Measurements from ENCODE around the gene IFIT5. TPM values are rescaled to one million over a fixed set of nuclear protein-coding genes. Genes with fewer than 3 reads are reported as not detected.
"Not testable (repeated sequence)": the region's sequence is repeated elsewhere in the genome, so short reads cannot be mapped to it uniquely, and the experiment has no call there.

The IFIT5 gene
- total RNA-seq, 2 donors from 2014 or later, result 11.5 TPM

DNA sequence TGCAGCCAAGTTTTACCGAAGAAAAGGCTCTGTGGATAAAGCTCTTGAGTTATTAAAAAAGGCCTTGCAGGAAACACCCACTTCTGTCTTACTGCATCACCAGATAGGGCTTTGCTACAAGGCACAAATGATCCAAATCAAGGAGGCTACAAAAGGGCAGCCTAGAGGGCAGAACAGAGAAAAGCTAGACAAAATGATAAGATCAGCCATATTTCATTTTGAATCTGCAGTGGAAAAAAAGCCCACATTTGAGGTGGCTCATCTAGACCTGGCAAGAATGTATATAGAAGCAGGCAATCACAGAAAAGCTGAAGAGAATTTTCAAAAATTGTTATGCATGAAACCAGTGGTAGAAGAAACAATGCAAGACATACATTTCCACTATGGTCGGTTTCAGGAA is 11.3 kb upstream of the IFIT5 start:
- intact Hi-C loops (cut with DNase I), result no loop called here
- no peaks in the 10 kb centered on the region for H3K4me1 ChIP-seq (replicated peaks)
- H3K4me3 ChIP-seq, result no peak overlapping the region
- TF ChIP-seq, protein P1, sequence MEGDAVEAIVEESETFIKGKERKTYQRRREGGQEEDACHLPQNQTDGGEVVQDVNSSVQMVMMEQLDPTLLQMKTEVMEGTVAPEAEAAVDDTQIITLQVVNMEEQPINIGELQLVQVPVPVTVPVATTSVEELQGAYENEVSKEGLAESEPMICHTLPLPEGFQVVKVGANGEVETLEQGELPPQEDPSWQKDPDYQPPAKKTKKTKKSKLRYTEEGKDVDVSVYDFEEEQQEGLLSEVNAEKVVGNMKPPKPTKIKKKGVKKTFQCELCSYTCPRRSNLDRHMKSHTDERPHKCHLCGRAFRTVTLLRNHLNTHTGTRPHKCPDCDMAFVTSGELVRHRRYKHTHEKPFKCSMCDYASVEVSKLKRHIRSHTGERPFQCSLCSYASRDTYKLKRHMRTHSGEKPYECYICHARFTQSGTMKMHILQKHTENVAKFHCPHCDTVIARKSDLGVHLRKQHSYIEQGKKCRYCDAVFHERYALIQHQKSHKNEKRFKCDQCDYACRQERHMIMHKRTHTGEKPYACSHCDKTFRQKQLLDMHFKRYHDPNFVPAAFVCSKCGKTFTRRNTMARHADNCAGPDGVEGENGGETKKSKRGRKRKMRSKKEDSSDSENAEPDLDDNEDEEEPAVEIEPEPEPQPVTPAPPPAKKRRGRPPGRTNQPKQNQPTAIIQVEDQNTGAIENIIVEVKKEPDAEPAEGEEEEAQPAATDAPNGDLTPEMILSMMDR (IDR thresholded peaks at IDR 0.05), result no peak
- no peak for TF ChIP-seq POLR2AphosphoS5 (IDR thresholded peaks at IDR 0.05)
- no peak for TF ChIP-seq POLR2A (IDR thresholded peaks at IDR 0.05)
- no peaks in the 10 kb centered on the region for H3K9me3 ChIP-seq
- WGBS, result 91% methylated on average over 2 of the region's 2 CpGs
- H3K27ac ChIP-seq, result no peak overlapping the region
- no peak for DNase-seq (ENCODE audit: low spot score)
- H3K27me3 ChIP-seq (replicated peaks; ENCODE audit: insufficient read depth), result no peaks in the 10 kb centered on the region
- no peaks in the 10 kb centered on the region for H3K36me3 ChIP-seq

DNA sequence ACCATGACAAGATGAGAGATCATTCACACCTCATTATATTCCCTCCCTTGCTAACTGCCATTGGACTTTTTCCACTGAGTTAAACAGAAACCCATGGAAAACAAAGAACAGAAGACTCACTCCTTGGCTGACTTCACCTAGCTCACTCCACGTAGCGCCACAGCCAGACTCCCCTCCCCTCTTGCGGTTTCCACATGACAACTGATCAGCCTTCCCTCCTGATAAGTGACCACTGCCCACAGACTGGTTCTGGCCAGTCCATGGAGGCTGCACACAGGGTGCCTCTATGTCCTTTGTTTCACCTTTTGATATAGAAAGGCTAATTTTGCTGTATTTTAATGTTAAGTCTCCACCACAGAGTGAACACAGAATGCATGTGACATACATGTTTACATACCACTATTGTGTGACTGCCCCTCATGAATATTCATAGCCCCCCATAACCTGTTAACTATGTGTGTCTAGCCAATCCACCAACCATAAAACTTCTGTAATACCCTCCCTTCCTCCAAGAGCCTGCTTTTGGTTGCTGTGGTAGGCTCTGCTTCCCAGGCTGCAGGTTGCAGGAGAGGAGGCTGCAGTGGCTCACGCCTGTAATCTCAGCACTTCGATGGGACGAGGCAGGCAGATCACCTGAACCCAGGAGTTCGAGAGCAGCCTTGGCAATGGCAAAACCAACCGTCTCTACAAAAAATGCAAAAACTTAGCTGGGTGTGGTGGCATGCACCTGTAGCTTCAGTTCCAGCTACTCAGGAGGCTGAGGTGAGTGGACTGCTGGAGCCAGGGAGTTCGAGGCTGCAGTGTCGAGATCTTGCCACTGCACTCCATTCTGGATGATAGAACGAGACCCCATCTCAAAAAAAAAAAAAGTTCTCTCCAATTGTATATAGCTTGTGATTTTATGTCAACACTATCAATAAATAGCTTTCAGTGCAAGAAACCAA is 10.0 kb upstream of the IFIT5 start:
- Histone ChIP-seq H3K4me3 (no peak overlapping the region), H3K27me3 (replicated peaks; ENCODE audit: insufficient read depth) (no peaks in the 10 kb centered on the region), H3K9me3 (no peaks in the 10 kb centered on the region), H3K27ac (no peak overlapping the region), H3K4me1 (replicated peaks) (no peaks in the 10 kb centered on the region), H3K36me3 (no peaks in the 10 kb centered on the region)
- WGBS, result 73% methylated on average over 11 of the region's 11 CpGs
- DNase-seq (ENCODE audit: low spot score), result no peak
- intact Hi-C loops (cut with DNase I), result no loop called here
- no peak for TF ChIP-seq POLR2A (IDR thresholded peaks at IDR 0.05)
- TF ChIP-seq, protein P1 (IDR thresholded peaks at IDR 0.05), result no peak
- TF ChIP-seq POLR2AphosphoS5 (IDR thresholded peaks at IDR 0.05), result no peak

DNA sequence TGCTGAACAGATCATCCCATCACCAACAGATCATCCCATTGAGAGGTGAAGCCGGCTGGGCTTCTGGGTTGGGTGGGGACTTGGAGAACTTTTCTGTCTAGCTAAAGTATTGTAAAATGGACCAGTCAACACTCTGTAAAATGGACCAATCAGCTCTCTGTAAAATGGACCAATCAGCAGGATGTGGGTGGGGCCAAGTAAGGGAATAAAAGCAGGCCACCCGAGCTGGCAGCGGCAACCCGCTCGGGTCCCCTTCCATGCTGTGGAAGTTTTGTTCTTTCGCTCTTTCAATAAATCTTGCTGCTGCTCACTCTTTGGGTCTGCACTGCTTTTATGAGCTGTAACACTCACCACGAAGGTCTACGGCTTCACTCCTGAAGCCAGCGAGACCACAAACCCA is 8.2 kb upstream of the IFIT5 start:
- H3K4me3 ChIP-seq; DNase-seq (ENCODE audit: low spot score); H3K4me1 ChIP-seq (replicated peaks); H3K9me3 ChIP-seq; H3K36me3 ChIP-seq; intact Hi-C loops (cut with DNase I); H3K27me3 ChIP-seq (replicated peaks; ENCODE audit: insufficient read depth); H3K27ac ChIP-seq: not testable (repeated sequence)
- 95% methylated on average over 9 of the region's 9 CpGs for WGBS

DNA sequence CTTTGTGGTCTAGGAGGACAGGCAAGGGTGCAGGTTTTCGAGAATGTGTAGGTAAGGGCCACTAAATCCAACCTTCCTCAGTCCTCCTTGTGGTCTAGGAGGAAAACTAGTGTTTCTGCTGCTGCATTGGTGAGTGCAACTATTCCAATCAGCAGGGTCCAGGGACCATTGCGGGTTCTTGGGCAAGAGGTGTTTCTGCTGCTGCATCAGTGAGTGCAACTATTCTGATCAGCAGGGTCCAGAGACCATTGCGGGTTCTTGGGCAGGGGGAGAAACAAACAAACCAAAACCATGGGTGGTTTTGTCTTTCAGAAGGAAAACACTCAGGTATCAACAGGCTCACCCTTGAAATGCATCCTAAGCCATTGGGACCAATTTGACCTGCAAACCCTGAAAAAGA is 6.6 kb upstream of the IFIT5 start:
- WGBS, result 93% methylated on average over 3 of the region's 3 CpGs
- H3K36me3 ChIP-seq; H3K27ac ChIP-seq; H3K4me3 ChIP-seq; H3K4me1 ChIP-seq (replicated peaks); intact Hi-C loops (cut with DNase I); H3K27me3 ChIP-seq (replicated peaks; ENCODE audit: insufficient read depth); H3K9me3 ChIP-seq; DNase-seq (ENCODE audit: low spot score): not testable (repeated sequence)

DNA sequence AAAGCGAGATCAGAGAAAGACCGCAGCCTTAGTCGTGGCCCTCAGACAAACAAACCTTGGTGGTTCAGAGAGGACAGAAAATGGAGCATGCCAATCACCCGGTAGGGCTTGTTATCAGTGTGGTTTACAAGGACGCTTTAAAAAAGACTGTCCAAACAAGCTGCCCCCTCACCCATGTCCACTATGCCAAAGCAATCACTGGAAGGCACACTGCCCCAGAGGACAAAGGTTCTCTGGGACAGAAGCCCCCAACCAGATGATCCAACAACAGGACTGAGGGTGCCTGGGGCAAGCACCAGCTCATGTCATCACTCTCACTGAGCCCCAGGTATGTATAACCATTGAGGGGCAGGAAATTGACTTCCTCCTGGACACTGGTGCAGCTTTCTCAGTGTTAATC is 5.1 kb upstream of the IFIT5 start:
- H3K36me3 ChIP-seq; intact Hi-C loops (cut with DNase I); H3K27me3 ChIP-seq (replicated peaks; ENCODE audit: insufficient read depth); DNase-seq (ENCODE audit: low spot score); H3K4me1 ChIP-seq (replicated peaks); H3K9me3 ChIP-seq; H3K4me3 ChIP-seq; H3K27ac ChIP-seq: not testable (repeated sequence)
- 85% methylated on average over 5 of the region's 5 CpGs for WGBS

DNA sequence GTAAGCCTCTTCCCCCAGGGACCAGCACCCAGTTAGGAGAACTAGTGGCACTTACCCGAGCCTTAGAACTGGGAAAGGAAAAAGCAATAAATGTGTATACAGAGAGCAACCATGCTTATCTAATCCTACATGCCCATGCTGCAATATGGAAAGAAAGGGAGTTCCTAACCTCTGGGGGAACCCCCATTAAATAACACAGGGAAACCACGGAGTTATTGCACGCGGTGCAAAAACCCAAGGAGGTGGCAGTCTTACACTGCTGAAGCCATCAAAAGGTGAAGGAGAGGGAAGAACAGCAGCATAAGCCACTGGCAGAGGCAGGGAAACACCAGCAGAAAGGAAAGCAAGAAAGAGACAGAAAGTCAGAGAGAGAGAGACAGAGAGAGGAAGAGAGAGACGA is 3.8 kb upstream of the IFIT5 start:
- H3K27ac ChIP-seq; H3K4me1 ChIP-seq (replicated peaks); H3K9me3 ChIP-seq; H3K4me3 ChIP-seq; H3K36me3 ChIP-seq; intact Hi-C loops (cut with DNase I); DNase-seq (ENCODE audit: low spot score); H3K27me3 ChIP-seq (replicated peaks; ENCODE audit: insufficient read depth): not testable (repeated sequence)
- WGBS, result 95% methylated on average over 5 of the region's 5 CpGs

DNA sequence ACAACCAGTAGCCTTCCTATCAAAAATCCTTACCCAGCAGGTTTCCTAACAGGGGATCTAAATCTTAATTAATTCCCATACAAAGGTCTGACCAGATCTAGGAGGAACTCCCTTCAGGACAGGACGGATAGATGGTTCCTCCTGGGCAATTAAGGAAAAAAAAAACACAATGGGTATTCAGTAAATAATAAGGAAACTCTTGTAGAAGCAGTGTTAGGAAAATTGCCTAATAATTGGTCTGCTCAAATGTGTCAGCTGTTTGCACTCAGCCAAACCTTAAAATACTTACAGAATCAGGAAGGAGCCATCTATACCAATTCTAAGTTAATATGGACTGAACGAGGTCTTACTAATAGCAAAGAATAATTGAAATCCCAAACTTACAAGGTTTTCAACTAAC is 3.2 kb upstream of the IFIT5 start:
- H3K27ac ChIP-seq; intact Hi-C loops (cut with DNase I); H3K4me3 ChIP-seq; H3K4me1 ChIP-seq (replicated peaks); H3K27me3 ChIP-seq (replicated peaks; ENCODE audit: insufficient read depth); H3K9me3 ChIP-seq; H3K36me3 ChIP-seq; DNase-seq (ENCODE audit: low spot score): not testable (repeated sequence)
- WGBS, result 73% methylated on average over 2 of the region's 2 CpGs

DNA sequence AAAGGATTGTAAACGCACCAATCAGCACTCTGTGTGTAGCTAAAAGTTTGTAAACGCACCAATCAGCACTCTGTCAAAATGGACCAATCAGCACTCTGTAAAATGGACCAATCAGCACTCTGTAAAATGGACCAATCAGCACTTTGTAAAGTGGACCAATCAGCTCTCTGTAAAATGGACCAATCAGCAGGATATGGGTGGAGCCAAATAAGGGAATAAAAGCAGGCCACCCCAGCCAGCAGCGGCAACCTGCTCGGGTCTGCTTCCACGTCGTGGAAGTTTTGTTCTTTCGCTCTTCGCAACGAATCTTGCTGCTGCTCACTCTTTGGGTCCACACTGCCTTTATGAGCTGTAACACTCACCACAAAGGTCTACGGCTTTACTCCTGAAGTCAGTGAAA is 2.1 kb upstream of the IFIT5 start:
- H3K4me1 ChIP-seq (replicated peaks); H3K9me3 ChIP-seq; intact Hi-C loops (cut with DNase I); H3K27ac ChIP-seq; H3K27me3 ChIP-seq (replicated peaks; ENCODE audit: insufficient read depth); H3K36me3 ChIP-seq; H3K4me3 ChIP-seq; DNase-seq (ENCODE audit: low spot score): not testable (repeated sequence)
- WGBS, result 93% methylated on average over 10 of the region's 10 CpGs
